HG02943 (cell line): ENCODE data around the gene PRR4.

ENCODE experiments used
- ATAC-seq: cut with Tn5 transposase; IDR thresholded peaks from one replicate; pipeline ENCODE4 v1.9.1; 2021; ENCODE audit warnings: mild to moderate bottlenecking, low read depth, moderate library complexity; ENCODE audit not compliant: unreplicated experiment

PRR4 gene

DNA sequence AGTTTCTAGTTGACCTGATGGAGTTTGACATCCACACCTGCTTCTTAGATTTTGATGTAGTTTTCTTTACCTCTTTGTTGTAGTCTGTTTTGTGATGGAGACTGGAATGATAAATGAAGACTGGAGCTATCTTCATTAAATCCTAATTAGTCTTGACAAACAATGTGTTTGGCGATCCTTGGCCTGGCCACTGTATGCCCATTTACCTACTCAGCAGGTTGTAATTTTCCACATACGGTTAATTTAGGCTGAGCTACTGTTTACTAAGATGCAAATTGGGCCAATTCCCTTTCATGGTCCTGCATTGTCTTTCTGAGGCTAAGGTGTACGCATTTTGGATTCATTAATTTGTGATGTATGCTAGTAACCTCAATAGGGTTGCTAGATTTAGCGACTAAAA is 46.7 kb downstream of the PRR4 start, which contains the start of gene TAS2R7:
Gene TAS2R7, minus strand, starts transcription at position 41 of the 400 bp plus-strand sequence. CDS start 57 bp downstream, outside the sequence.
- no peak for ATAC-seq

DNA sequence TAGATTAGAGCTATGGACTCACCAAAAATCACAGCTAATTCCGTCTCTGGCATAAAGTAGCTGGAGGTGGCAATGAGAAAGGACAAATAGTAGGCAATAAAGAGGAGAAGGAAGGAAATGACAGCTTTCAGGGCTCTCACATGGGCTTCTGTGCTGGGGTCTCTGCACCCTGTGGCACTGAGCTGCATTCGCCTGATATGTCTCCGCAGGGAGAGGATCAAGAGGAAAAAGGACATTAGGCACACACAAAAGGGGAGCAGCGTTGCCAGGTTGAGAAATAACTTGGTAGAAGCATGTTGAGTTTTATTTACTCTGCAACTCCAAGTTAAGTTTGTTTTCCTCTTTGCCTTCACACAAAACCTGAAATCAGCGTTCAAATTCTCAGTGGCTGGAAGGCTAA is 47.5 kb downstream of the PRR4 start:
- ATAC-seq, result no peak
